GM13977 (cell line): ENCODE measurements around the gene ITSN1.

Experiments used
- DNase-seq: peaks from one replicate; pipeline ENCODE4 v3.0.0; 2012; ENCODE audit warnings: low spot score
- CTCF ChIP-seq: IDR thresholded peaks from 2 replicates; pipeline ENCODE4 v1.5.1; 2012; ENCODE audit warnings: mild to moderate bottlenecking, control low read depth; ENCODE audit not compliant: insufficient read depth; ENCODE audit errors: extremely low read depth, missing control alignments
- in situ Hi-C: fragments of 300-500 bp; cut with MboI; formaldehyde crosslinking; loops from one replicate; pipeline ENCODE4 v1.12.0; 2022; ENCODE audit warnings: low sequenced_read_pairs, low pct_unique_long_range_greater_than_20kb, mixed read lengths, inconsistent platforms; ENCODE audit not compliant: unreplicated experiment

The ITSN1 gene

DNA sequence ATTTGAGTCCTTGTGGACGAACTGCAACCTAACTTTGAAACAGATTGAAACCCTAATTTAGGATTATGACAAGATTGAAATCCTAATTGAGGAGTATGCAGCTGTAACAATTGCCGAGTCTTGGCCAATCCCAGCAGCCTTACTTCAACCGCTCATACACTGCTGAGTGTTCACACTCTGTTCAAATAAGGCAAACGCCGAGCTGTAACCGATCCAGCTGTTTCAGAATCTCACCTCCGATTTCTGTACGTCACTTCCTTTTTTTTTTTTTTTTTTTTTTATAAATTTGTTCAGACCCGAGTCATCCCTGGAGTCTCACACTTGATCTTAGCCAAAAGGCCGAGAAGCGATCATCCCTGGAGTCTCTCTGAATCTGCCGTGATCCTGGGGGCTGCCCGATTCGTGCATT, 295.6 kb downstream of the ITSN1 start:
- no peak for DNase-seq
- TF ChIP-seq CTCF: no peak
- in situ Hi-C loops: no loop called here

DNA sequence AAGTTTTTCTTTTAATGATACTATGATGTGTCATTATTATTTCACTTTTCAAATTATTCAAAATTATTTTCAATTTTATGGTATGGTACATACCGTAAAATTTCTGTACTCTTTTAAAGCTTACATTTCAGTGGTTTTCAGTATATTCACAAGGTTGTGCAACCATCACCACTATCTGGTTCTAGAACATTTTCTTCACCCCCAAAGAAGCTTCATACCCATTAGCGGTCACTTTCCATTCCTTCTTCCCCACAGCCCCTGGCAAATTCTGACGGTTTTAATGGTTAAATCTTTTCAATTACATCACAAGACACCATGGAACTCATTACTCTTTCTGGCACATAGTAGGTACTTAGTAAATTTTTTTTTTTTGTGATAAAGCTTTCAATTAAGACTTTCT, 296.1 kb downstream of the ITSN1 start:
- no peak for DNase-seq
- in situ Hi-C loops: no loop called here
- TF ChIP-seq CTCF: no peak

GRCh38 chr21:33939226-33939625, 296.9 kb downstream of the ITSN1 start:
- no peak for DNase-seq
- no peak for TF ChIP-seq CTCF
- in situ Hi-C loops: no loop called here

GRCh38 chr21:33940164-33940880, 298.0 kb downstream of the ITSN1 start:
- DNase-seq: no peak
- in situ Hi-C loops: no loop called here

DNA sequence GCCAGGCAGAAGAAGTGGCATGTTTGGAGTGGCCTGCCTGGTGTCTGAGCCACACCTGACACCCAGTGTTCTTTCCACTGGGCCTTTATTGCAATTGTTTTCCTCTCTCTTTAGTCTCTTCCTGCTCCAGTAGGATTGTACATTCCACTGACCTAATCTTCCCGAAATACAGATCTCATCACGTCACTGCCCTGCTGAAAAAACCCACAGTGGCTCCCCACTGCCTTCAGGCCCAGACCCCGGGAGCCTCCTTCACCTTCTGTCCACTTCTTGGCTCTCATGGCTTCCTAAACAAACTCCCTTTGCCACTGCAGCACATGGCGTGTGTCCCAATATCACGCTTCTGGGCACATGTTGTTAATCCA, 298.6 kb downstream of the ITSN1 start:
- no peak for DNase-seq
- no peak for TF ChIP-seq CTCF
- in situ Hi-C loops: no loop called here

More at GRCh38 chr21:33940164-33940880, 298.0 kb downstream of the ITSN1 start:
- TF ChIP-seq CTCF: no peak

DNA sequence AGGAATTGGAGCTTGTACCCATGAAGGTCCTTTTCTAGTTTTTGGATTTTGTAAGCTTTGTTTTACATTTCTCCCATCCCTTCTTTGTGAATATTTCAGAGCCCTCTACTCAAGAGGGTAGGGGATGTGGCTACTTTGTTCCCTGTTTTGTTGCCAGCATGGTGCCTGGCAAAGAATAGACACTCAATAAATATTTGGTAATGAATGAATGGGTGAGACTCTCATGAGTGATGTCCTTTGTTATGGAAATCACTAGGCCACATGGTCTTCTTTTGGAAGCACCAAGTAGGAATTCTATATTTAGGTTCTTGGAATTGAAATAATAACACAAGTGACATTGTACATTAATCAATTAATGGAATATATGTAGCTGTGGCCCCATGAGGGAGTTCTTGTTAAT, 300.1 kb downstream of the ITSN1 start:
- no peak for DNase-seq
- in situ Hi-C loops: no loop called here
- TF ChIP-seq CTCF: no peak
